SK-N-MC (cell line): ENCODE results near the gene RGS9.

Experiments used
- DNase-seq: peaks from one replicate; pipeline ENCODE4 v3.0.0-alpha.2; 2011; ENCODE audit warnings: low read depth, low spot score
- H3K27ac ChIP-seq: fragments of 200-600 bp; sonication (generic); 2 replicates; pipeline ENCODE4 v1.5.1; 2016; ENCODE audit warnings: mixed run types
- H3K36me3 ChIP-seq: fragments of 200-600 bp; sonication (generic); 2 replicates; pipeline ENCODE4 v1.6.1; 2017; ENCODE audit warnings: antibody characterized with exemption, low read length, mixed read lengths; ENCODE audit not compliant: insufficient read depth
- H3K4me3 ChIP-seq: fragments of 200-600 bp; sonication (generic); 2 replicates; pipeline ENCODE4 v1.5.1; 2016
- H3K9ac ChIP-seq: fragments of 200-600 bp; sonication (generic); 2 replicates; pipeline ENCODE4 v1.8.0; 2017; ENCODE audit warnings: mixed run types, mixed read lengths; ENCODE audit not compliant: insufficient read length
- H3K9me3 ChIP-seq: fragments of 200-600 bp; sonication (generic); 2 replicates; pipeline ENCODE4 v1.6.1; 2017; ENCODE audit warnings: low read depth, mild to moderate bottlenecking, antibody characterized with exemption, low read length, moderate library complexity, mixed read lengths
- EZH2 ChIP-seq: fragments of 200-600 bp; sonication (generic); IDR thresholded peaks from one replicate; pipeline ENCODE4 v1.6.1; 2017; ENCODE audit warnings: antibody characterized with exemption
- FOXP2 ChIP-seq: optimal IDR thresholded peaks from 2 replicates; pipeline ENCODE3; 2011; ENCODE audit warnings: mild to moderate bottlenecking, moderate library complexity; ENCODE audit not compliant: insufficient read depth; ENCODE audit errors: extremely low read length, control extremely low read depth
- POLR2AphosphoS5 ChIP-seq: IDR thresholded peaks from 2 replicates; pipeline ENCODE4 v1.6.1; 2012; ENCODE audit warnings: mild to moderate bottlenecking, low read depth, low read length, borderline replicate concordance

RGS9 gene

DNA sequence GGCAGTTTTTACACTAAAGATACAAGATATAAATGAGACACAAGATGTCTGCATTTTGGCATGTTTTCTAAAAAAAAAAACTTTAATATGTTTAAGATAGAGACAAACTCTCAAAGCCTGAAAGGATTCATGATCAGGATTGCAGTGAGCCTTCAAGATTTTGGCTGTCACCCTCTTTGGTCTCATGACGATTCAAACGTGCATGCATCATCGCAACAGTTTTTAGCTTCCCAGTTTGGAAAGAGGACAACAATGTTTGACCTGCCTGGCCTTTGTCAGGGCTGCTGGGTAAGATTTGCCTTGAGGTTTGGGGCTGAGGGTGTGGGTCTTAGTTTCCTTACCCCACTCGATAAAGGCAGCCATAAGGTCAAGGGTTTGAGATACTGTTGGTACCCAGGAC is 134.1 kb downstream of the RGS9 start:
- TF ChIP-seq EZH2 (no peak), FOXP2 (no peak), POLR2AphosphoS5 (no peak)
- Histone ChIP-seq H3K9me3 (no peaks in the 10 kb centered on the region), H3K4me3 (no peak overlapping the region), H3K9ac (no peak overlapping the region), H3K36me3 (no peaks in the 10 kb centered on the region), H3K27ac (no peak overlapping the region)
- no peak for DNase-seq
